HG03139 (cell line): Measurements from ENCODE around the gene DGCR8.

Experiments
- ATAC-seq: cut with Tn5 transposase; IDR thresholded peaks from one replicate; pipeline ENCODE4 v1.9.1; 2021; ENCODE audit not compliant: unreplicated experiment

Gene DGCR8

GRCh38 chr22:20052309-20053259 lies 27.5 kb upstream of the DGCR8 start:
- ATAC-seq: no peak

GRCh38 chr22:20053407-20054033 lies 26.5 kb upstream of the DGCR8 start:
- no peak for ATAC-seq

- ATAC-seq: no peak
Observed at GRCh38 chr22:20054034-20054427, 26.0 kb upstream of the DGCR8 start.

- ATAC-seq: no peak
Observed at GRCh38 chr22:20054485-20054884, 25.6 kb upstream of the DGCR8 start.

GRCh38 chr22:20055144-20055543 lies 24.9 kb upstream of the DGCR8 start:
- no peak for ATAC-seq

GRCh38 chr22:20055654-20056053 lies 24.4 kb upstream of the DGCR8 start:
- no peak for ATAC-seq

GRCh38 chr22:20056161-20056560 lies 23.9 kb upstream of the DGCR8 start:
- ATAC-seq: no peak

- ATAC-seq: no peak
Observed at GRCh38 chr22:20056696-20057386, 23.2 kb upstream of the DGCR8 start.

GRCh38 chr22:20057596-20058268 lies 22.3 kb upstream of the DGCR8 start:
- no peak for ATAC-seq

GRCh38 chr22:20058989-20059770 lies 20.9 kb upstream of the DGCR8 start:
- ATAC-seq: no peak

GRCh38 chr22:20060700-20061480 lies 19.2 kb upstream of the DGCR8 start:
- no peak for ATAC-seq

- ATAC-seq: no peak
Observed at GRCh38 chr22:20061481-20061861, 18.6 kb upstream of the DGCR8 start.

GRCh38 chr22:20062043-20062765 lies 17.8 kb upstream of the DGCR8 start:
- ATAC-seq: no peak

GRCh38 chr22:20062766-20063083 lies 17.3 kb upstream of the DGCR8 start:
- ATAC-seq: no peak

GRCh38 chr22:20063271-20064139 lies 16.5 kb upstream of the DGCR8 start:
- no peak for ATAC-seq

- ATAC-seq: no peak
Observed at GRCh38 chr22:20064140-20064480, 15.9 kb upstream of the DGCR8 start.

- ATAC-seq: no peak
Observed at GRCh38 chr22:20064545-20065262, 15.3 kb upstream of the DGCR8 start.
